Memory B cell (primary cell): Measurements from ENCODE around the gene MOCS2.

ENCODE experiments used
- ATAC-seq: fragments of 150-1000 bp; cut with Tn5 transposase; 2 replicates; pipeline ENCODE4 v1.10.0; 2021; ENCODE audit warnings: low read depth, mild to moderate bottlenecking, moderate library complexity
- DNase-seq, 2 donors: peaks; one replicate each; pipeline ENCODE4 v3.0.0; 2022; ENCODE audit warnings: low spot score in 2 of 2
- H3K27ac Mint-ChIP-seq: one replicate; pipeline ENCODE4 v1.8.0; 2022; ENCODE audit warnings: mild to moderate bottlenecking, moderate library complexity, mixed read lengths
- H3K27me3 Mint-ChIP-seq: one replicate; pipeline ENCODE4 v1.8.0; 2022; ENCODE audit warnings: mixed read lengths
- H3K36me3 Mint-ChIP-seq: one replicate; pipeline ENCODE4 v1.8.0; 2022; ENCODE audit warnings: mild to moderate bottlenecking, mixed read lengths
- H3K4me1 Mint-ChIP-seq: one replicate; pipeline ENCODE4 v1.8.0; 2022; ENCODE audit warnings: mixed read lengths
- H3K4me3 Mint-ChIP-seq: one replicate; pipeline ENCODE4 v1.8.0; 2022; ENCODE audit warnings: mild to moderate bottlenecking, moderate library complexity, mixed read lengths
- H3K9me3 Mint-ChIP-seq: one replicate; pipeline ENCODE4 v1.8.0; 2022; ENCODE audit warnings: mixed read lengths

Gene MOCS2

GRCh38 chr5:53111139-53111538 is 1.6 kb upstream of the MOCS2 start:
- Mint-ChIP-seq H3K9me3 (no peaks in the 10 kb centered on the region), H3K4me1 (peaks cover 18% of the 10 kb centered on the region), H3K27ac (no peak overlapping the region), H3K27me3 (no peaks in the 10 kb centered on the region), H3K36me3 (peaks cover 4% of the 10 kb centered on the region), H3K4me3 (no peak overlapping the region)
- ATAC-seq (no peak), DNase-seq (no peak)

GRCh38 chr5:53110156-53110555 is 599 bp upstream of the MOCS2 start:
- Mint-ChIP-seq H3K9me3 (no peaks in the 10 kb centered on the region), H3K4me1 (peaks cover 25% of the 10 kb centered on the region), H3K27me3 (no peaks in the 10 kb centered on the region), H3K36me3 (peaks cover 7% of the 10 kb centered on the region), H3K27ac (peak overlapping the region; percentile 82), H3K4me3 (peak overlapping the region; percentile 93)
- no peak for ATAC-seq
- DNase-seq: no peak

GRCh38 chr5:53109056-53109442 is 508 bp downstream of the MOCS2 start:
- Mint-ChIP-seq H3K36me3 (peaks cover 9% of the 10 kb centered on the region), H3K4me3 (peak overlapping the region; percentile 93), H3K27ac (peak overlapping the region; percentile 82), H3K27me3 (no peaks in the 10 kb centered on the region), H3K9me3 (no peaks in the 10 kb centered on the region), H3K4me1 (peaks cover 26% of the 10 kb centered on the region)
- ATAC-seq (no peak), DNase-seq (no peak)

GRCh38 chr5:53105611-53106300 is 3.8 kb downstream of the MOCS2 start:
- Mint-ChIP-seq H3K4me1 (peaks cover 31% of the 10 kb centered on the region), H3K27me3 (no peaks in the 10 kb centered on the region), H3K36me3 (peaks cover 16% of the 10 kb centered on the region), H3K27ac (no peak overlapping the region), H3K9me3 (no peaks in the 10 kb centered on the region), H3K4me3 (no peak overlapping the region)
- ATAC-seq (no peak), DNase-seq (no peak)

GRCh38 chr5:53100606-53101005 is 9.0 kb downstream of the MOCS2 start:
- peaks cover 18% of the 10 kb centered on the region for H3K36me3 Mint-ChIP-seq
- no peaks in the 10 kb centered on the region for H3K27me3 Mint-ChIP-seq
- DNase-seq (no peak), ATAC-seq (no peak)
- peaks cover 11% of the 10 kb centered on the region for H3K4me1 Mint-ChIP-seq
- no peak overlapping the region for H3K4me3 Mint-ChIP-seq
- H3K9me3 Mint-ChIP-seq: no peaks in the 10 kb centered on the region
- no peak overlapping the region for H3K27ac Mint-ChIP-seq

- H3K9me3 Mint-ChIP-seq: no peaks in the 10 kb centered on the region
- H3K27me3 Mint-ChIP-seq: no peaks in the 10 kb centered on the region
- no peak overlapping the region for H3K27ac Mint-ChIP-seq
- peaks cover 16% of the 10 kb centered on the region for H3K36me3 Mint-ChIP-seq
- no peak overlapping the region for H3K4me3 Mint-ChIP-seq
- peaks cover 7% of the 10 kb centered on the region for H3K4me1 Mint-ChIP-seq
- DNase-seq (no peak), ATAC-seq (no peak)
These were observed 10.0 kb downstream of the MOCS2 start for GRCh38 chr5:53099546-53099945.

GRCh38 chr5:53095931-53096525 is 13.5 kb downstream of the MOCS2 start:
- Mint-ChIP-seq H3K4me1 (no peaks in the 10 kb centered on the region), H3K4me3 (no peak overlapping the region), H3K9me3 (no peaks in the 10 kb centered on the region), H3K27ac (no peak overlapping the region), H3K36me3 (peaks cover 10% of the 10 kb centered on the region), H3K27me3 (no peaks in the 10 kb centered on the region)
- ATAC-seq (peak; percentile 71), DNase-seq (peak; percentile 52 to 56)

- ATAC-seq (no peak), DNase-seq (no peak)
- Mint-ChIP-seq H3K9me3 (no peaks in the 10 kb centered on the region), H3K27ac (no peak overlapping the region), H3K36me3 (peaks cover 10% of the 10 kb centered on the region), H3K4me3 (no peak overlapping the region), H3K4me1 (no peaks in the 10 kb centered on the region), H3K27me3 (no peaks in the 10 kb centered on the region)
These were observed 14.3 kb downstream of the MOCS2 start for GRCh38 chr5:53095217-53095616.

GRCh38 chr5:53092242-53092641 is 17.3 kb downstream of the MOCS2 start:
- Mint-ChIP-seq H3K36me3 (no peaks in the 10 kb centered on the region), H3K27me3 (no peaks in the 10 kb centered on the region), H3K27ac (no peak overlapping the region), H3K4me1 (peaks cover 5% of the 10 kb centered on the region), H3K4me3 (no peak overlapping the region), H3K9me3 (no peaks in the 10 kb centered on the region)
- DNase-seq (no peak), ATAC-seq (no peak)

GRCh38 chr5:53091289-53091688 is 18.3 kb downstream of the MOCS2 start:
- Mint-ChIP-seq H3K27ac (no peak overlapping the region), H3K9me3 (no peaks in the 10 kb centered on the region), H3K4me3 (no peak overlapping the region), H3K36me3 (no peaks in the 10 kb centered on the region), H3K4me1 (peaks cover 5% of the 10 kb centered on the region), H3K27me3 (no peaks in the 10 kb centered on the region)
- ATAC-seq: no peak
- DNase-seq: no peak

GRCh38 chr5:53090229-53090628 is 19.3 kb downstream of the MOCS2 start:
- H3K4me3 Mint-ChIP-seq: no peak overlapping the region
- no peak for ATAC-seq
- H3K27me3 Mint-ChIP-seq: no peaks in the 10 kb centered on the region

GRCh38 chr5:53089481-53089991 is 20.0 kb downstream of the MOCS2 start:
- H3K27ac Mint-ChIP-seq: no peak overlapping the region
- DNase-seq: no peak

More at GRCh38 chr5:53090229-53090628, 19.3 kb downstream of the MOCS2 start:
- no peaks in the 10 kb centered on the region for H3K36me3 Mint-ChIP-seq
- H3K9me3 Mint-ChIP-seq: no peaks in the 10 kb centered on the region
- H3K27ac Mint-ChIP-seq: no peak overlapping the region
- no peak for DNase-seq
- H3K4me1 Mint-ChIP-seq: peaks cover 5% of the 10 kb centered on the region

GRCh38 chr5:53087621-53088121 is 21.9 kb downstream of the MOCS2 start:
- no peak overlapping the region for H3K27ac Mint-ChIP-seq
- H3K4me3 Mint-ChIP-seq: no peak overlapping the region
- DNase-seq (no peak), ATAC-seq (no peak)
- H3K4me1 Mint-ChIP-seq: peaks cover 5% of the 10 kb centered on the region
- H3K9me3 Mint-ChIP-seq: no peaks in the 10 kb centered on the region
- H3K27me3 Mint-ChIP-seq: peaks cover 7% of the 10 kb centered on the region
- no peaks in the 10 kb centered on the region for H3K36me3 Mint-ChIP-seq

More at GRCh38 chr5:53089481-53089991, 20.0 kb downstream of the MOCS2 start:
- Mint-ChIP-seq H3K9me3 (no peaks in the 10 kb centered on the region), H3K36me3 (no peaks in the 10 kb centered on the region), H3K27me3 (no peaks in the 10 kb centered on the region), H3K4me1 (peaks cover 5% of the 10 kb centered on the region), H3K4me3 (no peak overlapping the region)
- ATAC-seq: no peak

- Mint-ChIP-seq H3K36me3 (no peaks in the 10 kb centered on the region), H3K4me3 (no peak overlapping the region), H3K4me1 (peaks cover 5% of the 10 kb centered on the region), H3K9me3 (no peaks in the 10 kb centered on the region), H3K27me3 (peaks cover 7% of the 10 kb centered on the region), H3K27ac (no peak overlapping the region)
- no peak for ATAC-seq
- no peak for DNase-seq
These were observed 22.4 kb downstream of the MOCS2 start for GRCh38 chr5:53087171-53087570.
